ENCODE measurements around the gene SGPL1.
A peak's percentile ranks its signal among the peaks of the same experiment; 100 is the strongest.

The SGPL1 gene

GRCh38 chr10:70812814-70813213 is 2.9 kb upstream of the SGPL1 start:
- no peak for DNase-seq

- DNase-seq = no peak
Measured at GRCh38 chr10:70814126-70814525, 1.6 kb upstream of the SGPL1 start.

- DNase-seq = peak; percentile 27
Measured at GRCh38 chr10:70816220-70816894, 609 bp downstream of the SGPL1 start.

- no peak for DNase-seq
Measured at GRCh38 chr10:70820976-70821750, 5.4 kb downstream of the SGPL1 start.

GRCh38 chr10:70822076-70822820 is 6.5 kb downstream of the SGPL1 start:
- no peak for DNase-seq

- peak; percentile 38 for DNase-seq
Measured at GRCh38 chr10:70827086-70827757, 11.5 kb downstream of the SGPL1 start.

- DNase-seq = no peak
Measured at GRCh38 chr10:70828923-70829322, 13.2 kb downstream of the SGPL1 start.

- DNase-seq = no peak
Measured at GRCh38 chr10:70829543-70829942, 13.8 kb downstream of the SGPL1 start.

GRCh38 chr10:70830164-70830563 is 14.4 kb downstream of the SGPL1 start:
- DNase-seq = no peak

GRCh38 chr10:70832221-70832620 is 16.5 kb downstream of the SGPL1 start:
- no peak for DNase-seq

- DNase-seq = no peak
Measured at GRCh38 chr10:70832852-70833528, 17.2 kb downstream of the SGPL1 start.

GRCh38 chr10:70833601-70834000 is 17.9 kb downstream of the SGPL1 start:
- DNase-seq = no peak

- DNase-seq = no peak
Measured at GRCh38 chr10:70834021-70834420, 18.3 kb downstream of the SGPL1 start.

- no peak for DNase-seq
Measured at GRCh38 chr10:70834441-70835151, 18.8 kb downstream of the SGPL1 start.

GRCh38 chr10:70836319-70836718 is 20.6 kb downstream of the SGPL1 start:
- DNase-seq = no peak

- no peak for DNase-seq
Measured at GRCh38 chr10:70837660-70838059, 21.9 kb downstream of the SGPL1 start.

- DNase-seq = no peak
Measured at GRCh38 chr10:70838270-70838805, 22.6 kb downstream of the SGPL1 start.

GRCh38 chr10:70840836-70841235 is 25.1 kb downstream of the SGPL1 start:
- no peak for DNase-seq

- no peak for DNase-seq
Measured at GRCh38 chr10:70843333-70843732, 27.6 kb downstream of the SGPL1 start.

- no peak for DNase-seq
Measured at GRCh38 chr10:70843776-70844489, 28.2 kb downstream of the SGPL1 start.

- no peak for DNase-seq
Measured at GRCh38 chr10:70845256-70845655, 29.5 kb downstream of the SGPL1 start.

Measured in NCI-H2029 treated with DMSO at 0.1 percent for 48 hours (cell line).